K562 (cell line): ENCODE results near the gene F11R. TPM values are rescaled to one million over a fixed set of nuclear protein-coding genes. Genes with fewer than 3 reads are reported as not detected.

ENCODE experiments used
- CTCFL ChIP-seq: IDR thresholded peaks from 2 replicates; pipeline ENCODE4 v1.6.1; 2011; ENCODE audit warnings: borderline replicate concordance, low read depth, mild to moderate bottlenecking, moderate library complexity, low read length; ENCODE audit not compliant: insufficient read depth, poor library complexity, severe bottlenecking
- FOXJ2 ChIP-seq: fragments of 200-800 bp; sonication (Bioruptor generic); IDR thresholded peaks from 2 replicates; pipeline ENCODE4 v1.6.1; 2016; ENCODE audit warnings: missing genetic modification characterization, missing compliant biosample characterization
- FOXP4 ChIP-seq: sonication (generic); formaldehyde crosslinking; IDR thresholded peaks from 2 replicates; pipeline ENCODE4 v1.8.0; 2022; ENCODE audit warnings: mild to moderate bottlenecking, missing genetic modification reagents, borderline replicate concordance
- GTF3C2 ChIP-seq: IDR thresholded peaks from 3 replicates; pipeline ENCODE4 v1.6.1; 2011; ENCODE audit warnings: borderline replicate concordance, mild to moderate bottlenecking, moderate library complexity; ENCODE audit not compliant: insufficient read length; ENCODE audit errors: extremely low read depth
- HLTF ChIP-seq: fragments of 450-650 bp; IDR thresholded peaks from 2 replicates; pipeline ENCODE4 v1.6.1; 2016
- ZNF24 ChIP-seq: fragments of 450-650 bp; IDR thresholded peaks from 2 replicates; pipeline ENCODE4 v1.6.1; 2016
- polyA plus RNA-seq, 8 experiments: library from polyadenylated mRNA; depleted of rRNA in 4 of 8; stranded (reverse) in 5 of 8; unstranded in 3 of 8; fragments of >200 nt; fragmentation: Nextera tagmentation in 2 of 8; fragmentation: Illumina TruSeq in 1 of 8; extraction: Ambion mirVana in 2 of 8; extraction: Trizol in 1 of 8; gene quantifications; 2 replicates each; pipeline versions ENCODE4 v1.2.1 to v1.2.3, GENCODE V29; 2011 to 2014; ENCODE audit warnings: inconsistent platforms in 1 of 8, missing spikeins in 1 of 8
- total RNA-seq, 7 experiments: library from RNA; depleted of rRNA in 6 of 7; stranded (reverse); fragments of >200 nt in 6 of 7; fragmentation: Illumina TruSeq in 2 of 7; extraction: Trizol in 2 of 7; gene quantifications; 2 replicates each; pipeline versions ENCODE4 v1.2.1 to v1.2.3, GENCODE V29; 2011 to 2021; ENCODE audit warnings: low replicate concordance in 1 of 7

The F11R gene
- total and polyA plus RNA-seq, 9 of the 15 experiments (the other 6 are each of a cell fraction or from before 2014, with no cell fraction given), result 27.4 to 187 (median 52.5) TPM

DNA sequence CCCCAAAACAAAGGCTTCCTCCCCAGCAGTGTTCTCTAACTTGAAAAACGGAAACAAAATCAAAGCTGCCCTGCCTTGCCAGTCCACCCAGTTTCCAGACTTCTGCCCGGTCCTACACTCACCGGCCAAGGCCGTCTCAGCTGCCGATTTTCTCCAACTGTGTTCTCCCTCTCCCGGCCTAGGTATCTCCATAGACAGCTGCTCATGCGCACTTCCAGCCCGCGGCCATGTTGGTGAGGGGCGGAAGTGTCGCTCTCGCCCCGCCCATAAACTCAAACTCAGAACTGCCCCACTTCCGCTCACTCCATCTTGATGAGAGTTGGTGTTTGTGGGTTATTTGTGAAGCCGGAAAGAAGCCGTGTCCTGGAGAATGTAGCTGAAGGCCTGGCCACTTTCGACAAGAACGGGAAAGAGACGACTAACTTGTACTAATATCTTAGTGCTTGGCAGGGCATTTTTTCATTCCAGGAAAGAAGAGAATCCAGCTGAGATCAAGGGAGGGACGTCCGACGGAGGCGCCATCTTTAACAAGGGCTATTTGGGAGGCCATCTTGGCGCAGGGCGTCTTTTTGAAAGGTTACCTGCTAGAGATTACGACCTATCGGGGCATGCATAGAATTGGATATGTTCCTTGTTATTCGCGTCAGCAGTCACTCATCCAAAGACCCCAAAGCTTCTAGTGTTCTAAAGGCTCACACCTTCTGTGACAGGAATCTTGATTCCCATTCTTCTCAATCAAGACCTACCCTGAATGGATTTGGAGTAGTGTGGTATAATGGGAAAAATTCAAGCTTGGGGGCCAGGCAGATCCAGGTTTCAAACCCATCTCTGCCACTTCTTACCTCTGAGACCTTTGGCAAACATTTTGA, 25.0 kb upstream of the F11R start, which contains the start of gene USF1 (continued):
- no peak for TF ChIP-seq GTF3C2
- TF ChIP-seq FOXP4 (CRISPR knock-in tag), result no peak
- no peak for TF ChIP-seq ZNF24
- TF ChIP-seq HLTF, result no peak; the same call in 1 of the 2 replicates
- TF ChIP-seq FOXJ2 (tag), result peak; percentile 59; the same call in 1 of the 2 replicates
- TF ChIP-seq CTCFL, result peak; percentile 20
